ENCODE results near the gene ZNF469. TPM values are rescaled to one million over a fixed set of nuclear protein-coding genes. Genes with fewer than 3 reads are reported as not detected.

Gene ZNF469
- total RNA-seq, 1 donor from 2014 or later = 0.59 TPM

DNA sequence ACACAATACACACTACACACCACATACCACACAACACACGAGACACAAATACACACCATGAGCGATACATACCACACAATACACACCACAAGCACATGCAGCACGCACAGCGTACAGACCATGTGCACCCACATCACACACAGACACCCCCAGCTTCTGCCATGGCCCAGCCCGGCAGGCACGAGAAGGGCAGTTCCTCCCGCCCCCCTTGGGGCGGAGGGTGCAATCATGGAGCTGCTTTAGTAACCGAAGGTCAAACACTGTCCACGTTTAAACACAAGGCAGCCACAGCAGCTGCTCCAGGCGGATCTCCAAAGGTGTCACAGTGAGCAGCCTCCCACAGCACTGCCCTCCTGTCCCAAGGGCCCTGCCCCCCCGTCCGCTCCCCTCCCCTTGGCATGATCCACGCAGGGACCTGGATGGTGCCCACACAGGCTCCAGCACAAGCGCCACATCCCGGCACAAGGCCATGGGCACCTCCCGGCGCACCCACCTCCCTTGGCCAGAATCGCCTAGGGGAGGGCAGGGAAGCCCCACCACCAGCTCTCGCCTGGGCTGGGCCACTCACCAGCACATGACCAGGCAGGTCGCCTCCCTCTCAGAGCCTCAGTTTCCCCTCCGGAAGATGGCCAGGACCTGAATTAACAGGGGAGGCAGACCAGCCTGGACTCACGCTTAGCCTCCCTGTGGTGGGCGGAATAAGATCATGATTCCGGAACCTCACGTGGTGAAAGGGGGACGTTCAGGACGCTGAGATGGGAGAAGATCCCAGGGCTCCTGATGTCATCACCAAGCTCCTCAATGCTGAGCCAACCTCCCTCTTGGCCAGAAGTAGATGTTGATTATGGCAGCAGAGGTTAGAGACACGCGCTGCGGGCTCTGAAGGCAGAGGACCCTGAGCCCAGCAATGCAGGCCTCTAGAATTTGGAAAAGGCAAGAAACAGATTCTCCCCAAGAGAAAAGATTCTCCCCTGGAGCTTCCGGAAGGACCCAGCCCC is 32.6 kb upstream of the ZNF469 start:
- Mint-ChIP-seq H3K9me3 (no peaks in the 10 kb centered on the region), H3K4me3 (ENCODE audit: low read depth) (no peak overlapping the region), H3K27me3 (ENCODE audit: low read depth) (no peaks in the 10 kb centered on the region), H3K27ac (no peak overlapping the region), H3K36me3 (ENCODE audit: low read depth) (no peaks in the 10 kb centered on the region), H3K4me1 (ENCODE audit: low read depth) (no peaks in the 10 kb centered on the region)
- no peak for DNase-seq (ENCODE audit: low spot score)
- intact Hi-C loops (cut with micrococcal nuclease) = no loop called here

DNA sequence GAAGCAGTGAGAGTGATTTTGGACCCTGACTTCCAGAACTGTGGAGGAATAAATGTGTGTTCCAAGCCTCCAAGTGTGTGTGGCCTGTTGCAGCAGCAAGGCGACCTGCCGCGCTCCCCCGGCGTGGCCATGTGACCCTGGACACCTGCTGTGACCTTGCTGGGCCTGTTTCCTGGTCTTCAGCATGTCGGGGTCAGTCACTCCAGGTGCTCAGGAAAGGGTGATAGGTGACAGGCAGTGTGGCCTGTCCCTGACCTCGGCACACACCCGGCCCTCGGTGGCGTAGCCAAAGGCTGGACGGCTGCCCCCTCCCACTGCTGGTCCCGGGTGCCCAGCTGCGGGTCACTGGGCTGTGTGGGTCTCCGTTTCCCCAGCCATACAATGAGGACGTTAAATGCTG is 31.8 kb upstream of the ZNF469 start:
- Mint-ChIP-seq H3K4me1 (ENCODE audit: low read depth) (no peaks in the 10 kb centered on the region), H3K4me3 (ENCODE audit: low read depth) (no peak overlapping the region), H3K36me3 (ENCODE audit: low read depth) (no peaks in the 10 kb centered on the region), H3K27me3 (ENCODE audit: low read depth) (no peaks in the 10 kb centered on the region), H3K9me3 (no peaks in the 10 kb centered on the region), H3K27ac (no peak overlapping the region)
- DNase-seq (ENCODE audit: low spot score) = no peak
- intact Hi-C loops (cut with micrococcal nuclease) = no loop called here

DNA sequence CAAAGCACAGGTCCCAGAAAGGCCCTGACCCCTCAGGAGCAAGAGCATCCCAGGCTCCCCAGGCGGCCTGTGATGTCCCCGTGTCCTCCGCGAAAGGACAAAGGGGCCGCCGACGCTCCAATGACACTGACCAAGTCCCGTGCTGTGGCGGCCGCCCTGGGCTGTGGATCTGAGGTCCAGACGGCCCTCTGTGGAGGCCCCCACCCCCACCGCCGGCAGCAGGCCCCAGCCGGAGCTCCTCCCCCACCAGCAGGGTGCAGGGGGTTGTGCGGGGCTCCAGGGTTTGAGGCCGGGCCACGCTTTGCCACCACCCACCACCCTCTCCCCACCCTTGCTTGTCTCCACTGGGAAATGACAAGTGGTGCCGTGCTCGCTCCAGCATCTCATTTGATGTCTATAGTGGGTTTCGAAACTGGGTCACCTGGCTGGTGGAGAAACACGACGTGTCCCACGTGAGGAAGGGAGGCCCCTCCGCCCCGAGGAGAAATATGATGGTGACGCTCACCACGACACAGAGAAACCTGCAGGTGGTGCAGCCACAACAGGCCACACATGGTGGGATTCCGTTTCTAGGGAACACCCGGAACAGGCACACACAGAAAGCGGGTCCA is 31.2 kb upstream of the ZNF469 start:
- Mint-ChIP-seq H3K27me3 (ENCODE audit: low read depth) (no peaks in the 10 kb centered on the region), H3K36me3 (ENCODE audit: low read depth) (no peaks in the 10 kb centered on the region), H3K4me1 (ENCODE audit: low read depth) (no peaks in the 10 kb centered on the region), H3K27ac (no peak overlapping the region), H3K4me3 (ENCODE audit: low read depth) (no peak overlapping the region), H3K9me3 (no peaks in the 10 kb centered on the region)
- intact Hi-C loops (cut with micrococcal nuclease) = no loop called here
- no peak for DNase-seq (ENCODE audit: low spot score)

DNA sequence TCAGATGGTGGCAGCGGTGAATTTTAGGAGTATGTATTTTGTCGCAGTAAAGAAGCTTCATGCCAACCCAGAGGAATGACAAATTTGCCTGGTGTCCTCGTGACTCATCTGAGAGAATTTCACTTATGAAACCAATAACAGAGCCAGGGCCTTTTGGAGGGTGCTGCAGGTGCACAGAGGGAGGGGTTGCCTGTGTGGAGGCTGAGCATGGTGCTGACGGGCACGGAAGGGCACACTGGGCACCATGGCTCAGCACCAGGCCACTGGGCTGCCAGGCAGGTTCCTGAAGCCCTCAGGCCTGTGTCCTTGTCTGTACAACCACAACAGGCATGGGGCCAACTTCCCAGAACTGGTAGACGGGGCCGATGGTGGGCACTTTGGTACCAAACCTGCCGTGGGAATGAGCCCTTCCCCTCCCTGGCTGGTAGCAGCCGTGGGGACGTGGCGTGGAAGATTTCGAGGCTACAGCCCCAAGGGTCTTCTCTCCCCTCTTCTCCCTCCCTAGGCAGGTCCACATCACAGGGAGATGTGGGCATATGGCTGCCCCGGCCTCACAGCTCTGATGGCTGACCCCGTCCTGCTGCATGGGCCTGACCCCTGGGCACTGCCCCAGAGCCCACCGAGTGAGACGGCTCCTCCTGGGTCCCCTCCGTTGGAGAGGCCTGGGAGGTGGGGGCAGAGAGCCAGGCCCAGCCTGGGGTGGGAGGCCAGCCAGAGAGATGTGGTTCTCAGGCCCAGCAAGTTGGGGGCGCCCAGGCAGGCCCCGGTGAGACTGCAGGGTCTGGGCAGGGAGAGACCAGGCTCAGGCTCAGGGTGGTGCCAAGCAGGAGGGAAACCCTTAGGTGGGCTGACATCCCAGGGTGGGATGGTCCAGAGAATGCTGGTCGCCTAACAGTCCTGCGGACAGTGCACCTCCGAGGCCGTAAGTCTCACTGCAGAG is 30.2 kb upstream of the ZNF469 start:
- no peaks in the 10 kb centered on the region for H3K9me3 Mint-ChIP-seq
- H3K4me1 Mint-ChIP-seq (ENCODE audit: low read depth) = no peaks in the 10 kb centered on the region
- H3K27me3 Mint-ChIP-seq (ENCODE audit: low read depth) = no peaks in the 10 kb centered on the region
- no peak for DNase-seq (ENCODE audit: low spot score)
- no peak overlapping the region for H3K4me3 Mint-ChIP-seq (ENCODE audit: low read depth)
- H3K36me3 Mint-ChIP-seq (ENCODE audit: low read depth) = no peaks in the 10 kb centered on the region
- no peak overlapping the region for H3K27ac Mint-ChIP-seq
- intact Hi-C loops (cut with micrococcal nuclease) = no loop called here

DNA sequence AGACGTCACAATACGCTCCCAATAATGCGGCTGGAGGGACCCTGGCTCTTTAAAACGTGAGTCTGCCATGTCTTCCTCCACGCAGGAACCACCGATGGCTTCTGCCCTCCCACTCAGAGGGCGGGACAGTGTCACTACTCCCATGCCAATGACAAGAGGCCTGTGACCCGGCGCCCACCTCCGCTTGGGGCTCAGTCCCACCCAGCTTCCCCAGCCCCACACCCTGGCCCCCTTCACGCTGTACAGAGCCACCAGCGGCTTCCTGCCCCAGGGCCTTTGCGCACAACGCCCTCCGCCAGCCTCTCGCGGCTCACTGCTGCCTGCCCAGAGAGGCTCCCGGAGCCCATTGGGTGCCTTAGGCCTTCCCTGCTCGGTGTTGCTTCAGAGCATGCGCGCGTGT is 29.5 kb upstream of the ZNF469 start:
- H3K4me3 Mint-ChIP-seq (ENCODE audit: low read depth) = no peak overlapping the region
- no peak overlapping the region for H3K27ac Mint-ChIP-seq
- H3K27me3 Mint-ChIP-seq (ENCODE audit: low read depth) = no peaks in the 10 kb centered on the region
- no peak for DNase-seq (ENCODE audit: low spot score)
- intact Hi-C loops (cut with micrococcal nuclease) = no loop called here
- H3K36me3 Mint-ChIP-seq (ENCODE audit: low read depth) = no peaks in the 10 kb centered on the region
- H3K9me3 Mint-ChIP-seq = no peaks in the 10 kb centered on the region
- no peaks in the 10 kb centered on the region for H3K4me1 Mint-ChIP-seq (ENCODE audit: low read depth)

DNA sequence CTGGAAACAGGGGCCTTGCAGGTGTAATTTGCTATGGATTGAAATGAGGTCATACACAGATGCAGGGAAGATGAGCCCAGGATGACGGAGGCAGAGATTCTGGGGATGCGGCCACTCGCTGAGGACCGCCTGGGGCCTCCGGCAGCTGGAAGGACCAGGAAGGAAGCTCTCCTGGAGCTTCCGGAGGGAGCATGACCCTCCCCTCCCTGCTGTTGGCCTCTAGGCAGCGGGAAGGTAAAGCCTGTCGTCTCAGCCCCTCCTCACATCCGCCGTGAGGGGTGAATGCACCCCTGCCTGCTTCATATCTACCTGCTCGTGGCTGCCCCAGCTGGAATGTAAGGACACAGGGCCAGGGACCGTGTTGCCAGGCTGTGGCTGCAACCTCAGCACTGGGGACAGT is 29.1 kb upstream of the ZNF469 start:
- Mint-ChIP-seq H3K27ac (no peak overlapping the region), H3K36me3 (ENCODE audit: low read depth) (no peaks in the 10 kb centered on the region), H3K9me3 (no peaks in the 10 kb centered on the region), H3K27me3 (ENCODE audit: low read depth) (no peaks in the 10 kb centered on the region), H3K4me3 (ENCODE audit: low read depth) (no peak overlapping the region), H3K4me1 (ENCODE audit: low read depth) (no peaks in the 10 kb centered on the region)
- DNase-seq (ENCODE audit: low spot score) = no peak
- intact Hi-C loops (cut with micrococcal nuclease) = no loop called here

DNA sequence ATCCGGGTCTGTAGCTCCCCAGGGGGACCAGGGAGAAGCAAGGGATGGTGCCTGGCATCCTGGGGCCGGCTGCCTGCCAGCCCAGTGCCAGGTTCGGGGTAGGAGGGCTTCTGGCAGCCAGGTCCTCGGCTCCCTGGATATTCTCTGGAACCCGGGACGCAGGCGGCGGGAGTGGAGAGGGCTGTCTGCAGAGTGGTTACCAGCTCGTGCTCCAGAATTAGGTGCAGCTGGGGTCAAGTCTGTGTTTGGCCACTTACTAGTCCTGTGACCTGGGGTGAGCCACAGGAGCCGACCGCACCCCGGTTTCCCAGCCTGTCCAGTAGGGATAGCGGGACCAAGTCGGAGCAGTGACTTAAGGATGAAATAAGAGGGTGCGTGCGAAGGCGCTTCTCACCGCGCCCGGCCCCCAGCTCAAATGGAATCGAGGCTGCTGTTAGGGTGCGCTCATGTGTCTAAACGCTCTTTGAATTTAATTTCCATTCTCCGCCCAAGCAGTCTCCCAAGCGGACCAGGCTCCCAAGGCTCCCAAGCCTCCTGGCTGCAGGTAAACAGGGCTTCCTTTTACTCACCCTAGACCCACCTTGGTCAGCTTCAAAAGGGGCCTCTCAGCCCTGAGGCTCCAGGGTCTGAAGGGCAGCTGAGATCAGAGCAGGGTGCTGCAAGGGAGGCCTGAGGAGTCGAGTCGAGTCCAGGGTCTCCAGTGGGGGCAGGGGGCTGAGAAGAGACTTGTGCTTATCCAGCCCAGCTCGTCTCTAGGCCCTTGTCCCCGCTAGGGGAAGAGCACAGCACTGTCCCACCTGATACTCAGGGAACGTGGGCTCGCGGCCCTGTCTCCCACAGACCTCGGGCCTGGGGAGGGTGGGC is 28.3 kb upstream of the ZNF469 start:
- Mint-ChIP-seq H3K4me3 (ENCODE audit: low read depth) (no peak overlapping the region), H3K27ac (no peak overlapping the region), H3K27me3 (ENCODE audit: low read depth) (no peaks in the 10 kb centered on the region), H3K36me3 (ENCODE audit: low read depth) (no peaks in the 10 kb centered on the region), H3K4me1 (ENCODE audit: low read depth) (no peaks in the 10 kb centered on the region), H3K9me3 (no peaks in the 10 kb centered on the region)
- no peak for DNase-seq (ENCODE audit: low spot score)
- intact Hi-C loops (cut with micrococcal nuclease) = no loop called here

DNA sequence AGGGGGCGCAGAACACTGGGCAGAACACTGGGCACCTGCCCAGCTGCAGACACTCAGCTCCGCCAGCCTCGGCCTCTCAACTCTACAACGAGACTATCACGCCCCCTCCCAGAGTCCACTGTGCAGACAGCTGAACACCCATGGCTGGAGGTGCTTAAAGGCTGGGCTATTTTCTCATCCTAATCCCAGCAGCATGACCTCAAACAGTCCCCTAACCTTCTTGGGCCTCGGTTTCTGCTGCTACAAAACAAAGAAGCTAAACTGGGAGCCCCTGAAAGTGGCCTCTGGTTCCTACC is 27.7 kb upstream of the ZNF469 start:
- DNase-seq (ENCODE audit: low spot score) = no peak
- Mint-ChIP-seq H3K4me3 (ENCODE audit: low read depth) (no peak overlapping the region), H3K9me3 (no peaks in the 10 kb centered on the region), H3K4me1 (ENCODE audit: low read depth) (no peaks in the 10 kb centered on the region), H3K36me3 (ENCODE audit: low read depth) (no peaks in the 10 kb centered on the region), H3K27ac (no peak overlapping the region), H3K27me3 (ENCODE audit: low read depth) (no peaks in the 10 kb centered on the region)
- intact Hi-C loops (cut with micrococcal nuclease) = no loop called here

DNA sequence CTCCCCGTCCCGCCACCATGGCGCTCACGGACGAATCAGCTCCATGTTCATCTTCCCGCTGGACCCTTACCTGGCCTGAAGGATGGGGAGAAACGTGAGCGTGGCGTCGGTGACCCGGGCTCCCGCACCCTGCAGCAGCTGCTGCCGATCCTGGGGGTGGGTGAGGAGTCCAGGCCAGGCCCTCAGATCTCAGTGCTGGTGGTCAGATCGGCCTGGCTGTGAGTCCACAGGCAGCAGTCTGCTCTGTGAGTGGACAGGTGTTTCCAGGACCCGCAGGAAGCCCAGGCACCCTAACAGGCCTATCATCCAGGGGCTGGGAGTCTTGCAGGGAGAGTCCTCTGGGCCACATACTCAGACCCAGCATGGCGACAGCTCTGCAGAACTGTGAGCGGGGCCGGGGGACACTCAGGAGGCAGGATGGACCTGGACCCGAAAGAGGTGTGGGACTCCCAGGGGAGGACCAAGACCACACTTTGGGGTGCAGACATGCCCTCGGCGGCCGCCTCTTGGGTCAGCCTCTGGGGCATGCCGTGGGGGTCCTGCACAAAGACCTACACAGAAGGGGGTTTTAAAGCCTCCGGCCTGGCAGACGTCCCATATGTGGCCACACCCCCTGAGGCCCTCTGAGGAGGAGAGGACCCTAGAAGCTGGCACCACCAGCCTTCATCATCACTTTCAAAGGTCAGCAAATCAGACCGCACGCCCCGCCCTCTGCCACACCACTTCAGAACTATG is 27.2 kb upstream of the ZNF469 start:
- no peaks in the 10 kb centered on the region for H3K4me1 Mint-ChIP-seq (ENCODE audit: low read depth)
- H3K9me3 Mint-ChIP-seq = no peaks in the 10 kb centered on the region

DNA sequence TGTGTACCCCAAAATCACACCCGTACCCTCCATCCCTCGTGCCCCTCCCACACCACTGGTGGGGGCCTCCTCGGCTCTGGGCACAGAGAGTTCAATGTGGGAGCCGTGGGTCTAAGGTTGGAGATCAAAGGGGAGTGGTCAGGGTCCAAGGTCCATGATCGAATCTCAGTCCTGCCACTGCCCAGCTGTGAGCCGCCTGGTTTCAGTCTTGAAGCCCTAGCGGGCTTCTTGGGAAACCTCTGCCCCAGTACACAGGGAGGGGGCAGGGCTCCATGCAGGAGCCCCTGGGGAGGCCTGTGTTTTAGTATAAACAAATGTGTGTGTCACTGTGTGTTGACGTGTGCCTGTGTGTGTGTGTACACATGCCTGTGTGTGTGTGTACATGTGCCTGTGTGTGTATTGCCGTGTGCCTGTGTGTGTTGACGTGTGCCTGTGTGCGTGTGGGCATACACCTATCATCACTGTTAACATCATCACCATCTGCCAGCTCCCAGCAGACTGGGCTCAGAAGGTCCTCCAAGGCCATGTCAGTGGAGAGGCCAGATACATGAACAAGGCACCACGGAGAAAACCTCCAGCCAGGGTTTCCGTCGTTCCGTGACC is 26.5 kb upstream of the ZNF469 start:
- DNase-seq (ENCODE audit: low spot score) = no peak
- intact Hi-C loops (cut with micrococcal nuclease) = no loop called here
- Mint-ChIP-seq H3K9me3 (no peaks in the 10 kb centered on the region), H3K27ac (no peak overlapping the region), H3K4me1 (ENCODE audit: low read depth) (no peaks in the 10 kb centered on the region), H3K27me3 (ENCODE audit: low read depth) (no peaks in the 10 kb centered on the region), H3K36me3 (ENCODE audit: low read depth) (no peaks in the 10 kb centered on the region), H3K4me3 (ENCODE audit: low read depth) (no peak overlapping the region)

More for the DNA sequence above, 27.2 kb upstream of the ZNF469 start:
- Mint-ChIP-seq H3K36me3 (ENCODE audit: low read depth) (no peaks in the 10 kb centered on the region), H3K27me3 (ENCODE audit: low read depth) (no peaks in the 10 kb centered on the region), H3K27ac (no peak overlapping the region), H3K4me3 (ENCODE audit: low read depth) (no peak overlapping the region)
- intact Hi-C loops (cut with micrococcal nuclease) = no loop called here
- no peak for DNase-seq (ENCODE audit: low spot score)

DNA sequence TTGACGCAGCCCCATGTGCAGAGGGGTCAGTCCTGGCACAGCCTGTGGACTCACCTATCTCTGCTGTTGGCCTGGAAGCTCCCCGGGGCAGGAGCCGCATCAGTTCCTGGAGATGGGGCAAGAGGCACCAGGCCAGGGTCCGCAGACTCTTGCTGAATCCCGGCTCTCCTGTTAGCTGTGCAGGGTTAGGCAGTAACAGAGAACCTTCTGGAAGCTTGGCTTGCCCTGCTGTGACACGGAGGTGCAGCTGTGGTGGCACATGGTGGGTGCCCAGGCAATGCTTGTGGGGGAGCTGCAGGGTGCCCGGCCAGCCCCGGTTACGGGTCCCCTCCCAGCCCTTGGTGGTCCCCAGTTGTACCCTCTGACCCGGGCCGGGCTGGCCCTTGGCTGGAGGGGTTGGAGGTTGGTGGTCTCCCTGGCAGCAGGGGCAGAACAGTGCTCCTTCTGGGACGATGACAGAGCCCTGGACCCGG is 26.0 kb upstream of the ZNF469 start:
- Mint-ChIP-seq H3K9me3 (no peaks in the 10 kb centered on the region), H3K4me3 (ENCODE audit: low read depth) (no peak overlapping the region), H3K27me3 (ENCODE audit: low read depth) (no peaks in the 10 kb centered on the region), H3K4me1 (ENCODE audit: low read depth) (no peaks in the 10 kb centered on the region), H3K36me3 (ENCODE audit: low read depth) (no peaks in the 10 kb centered on the region), H3K27ac (no peak overlapping the region)
- intact Hi-C loops (cut with micrococcal nuclease) = no loop called here
- no peak for DNase-seq (ENCODE audit: low spot score)

Data from activated T-helper 2 cell treated with anti-CD3 and anti-CD28 coated beads, Interferon-gamma antibody, Interleukin-2, Interleukin-4, amounts not matched to agents 10 μg/mL and 5 μg/mL and 100 μg/mL, durations not matched to agents 14 hours and 24 hours and 36 hours (primary cell).